C4-2B (cell line): ENCODE data around the gene MKLN1.

ENCODE experiments used
- ZFX ChIP-seq: fragments of 450-650 bp; IDR thresholded peaks from 2 replicates; pipeline ENCODE4 v1.6.1; 2017
- TF ChIP-seq, protein P1 (sequence below): fragments of 450-650 bp; conservative IDR thresholded peaks from 2 replicates; pipeline ENCODE4 v1.5.1; 2017; ENCODE audit warnings: mild to moderate bottlenecking

- TF ChIP-seq, protein P1, sequence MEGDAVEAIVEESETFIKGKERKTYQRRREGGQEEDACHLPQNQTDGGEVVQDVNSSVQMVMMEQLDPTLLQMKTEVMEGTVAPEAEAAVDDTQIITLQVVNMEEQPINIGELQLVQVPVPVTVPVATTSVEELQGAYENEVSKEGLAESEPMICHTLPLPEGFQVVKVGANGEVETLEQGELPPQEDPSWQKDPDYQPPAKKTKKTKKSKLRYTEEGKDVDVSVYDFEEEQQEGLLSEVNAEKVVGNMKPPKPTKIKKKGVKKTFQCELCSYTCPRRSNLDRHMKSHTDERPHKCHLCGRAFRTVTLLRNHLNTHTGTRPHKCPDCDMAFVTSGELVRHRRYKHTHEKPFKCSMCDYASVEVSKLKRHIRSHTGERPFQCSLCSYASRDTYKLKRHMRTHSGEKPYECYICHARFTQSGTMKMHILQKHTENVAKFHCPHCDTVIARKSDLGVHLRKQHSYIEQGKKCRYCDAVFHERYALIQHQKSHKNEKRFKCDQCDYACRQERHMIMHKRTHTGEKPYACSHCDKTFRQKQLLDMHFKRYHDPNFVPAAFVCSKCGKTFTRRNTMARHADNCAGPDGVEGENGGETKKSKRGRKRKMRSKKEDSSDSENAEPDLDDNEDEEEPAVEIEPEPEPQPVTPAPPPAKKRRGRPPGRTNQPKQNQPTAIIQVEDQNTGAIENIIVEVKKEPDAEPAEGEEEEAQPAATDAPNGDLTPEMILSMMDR = no peak
- TF ChIP-seq ZFX = no peak
These were observed 178.2 kb downstream of the MKLN1 start for GRCh38 chr7:131505636-131506557.
